GM23338 (cell line): ENCODE measurements around the gene FAM217B. TPM values are rescaled to one million over a fixed set of nuclear protein-coding genes. Genes with fewer than 3 reads are reported as not detected.

Experiments used
- ATAC-seq: fragments of 200-7000 bp; cut with Tn5 transposase; 3 replicates; pipeline ENCODE4 v1.9.1; 2020
- DNase-seq: peaks from one replicate; pipeline ENCODE4 v3.0.0-alpha.2; 2015; ENCODE audit warnings: low spot score
- H2AFZ ChIP-seq: fragments of 200-600 bp; sonication (generic); 2 replicates; pipeline ENCODE4 v1.8.0; 2016; ENCODE audit warnings: antibody characterized with exemption, mild to moderate bottlenecking, moderate library complexity
- H3F3A ChIP-seq: fragments of 200-600 bp; sonication (generic); replicated peaks from 2 replicates; pipeline ENCODE4 v1.8.0; 2017; ENCODE audit warnings: antibody characterized with exemption, mixed run types, low read depth
- H3K27ac ChIP-seq: fragments of 200-600 bp; sonication (generic); 2 replicates; pipeline ENCODE4 v1.6.1; 2016; ENCODE audit warnings: low read depth
- H3K27me3 ChIP-seq: fragments of 200-600 bp; sonication (generic); 2 replicates; pipeline ENCODE4 v1.8.0; 2016; ENCODE audit warnings: mild to moderate bottlenecking, mixed run types, moderate library complexity; ENCODE audit not compliant: insufficient read depth
- H3K36me3 ChIP-seq: fragments of 200-600 bp; sonication (generic); 2 replicates; pipeline ENCODE4 v1.8.0; 2016; ENCODE audit warnings: mild to moderate bottlenecking; ENCODE audit not compliant: insufficient read depth
- H3K4me1 ChIP-seq: fragments of 200-600 bp; sonication (generic); 2 replicates; pipeline ENCODE4 v1.8.0; 2016; ENCODE audit warnings: mild to moderate bottlenecking, moderate library complexity; ENCODE audit not compliant: insufficient read depth
- H3K4me2 ChIP-seq: fragments of 200-600 bp; sonication (generic); 2 replicates; pipeline ENCODE4 v1.7.1; 2017; ENCODE audit warnings: mixed run types
- H3K4me3 ChIP-seq: fragments of 200-600 bp; sonication (generic); 2 replicates; pipeline ENCODE4 v1.6.1; 2016; ENCODE audit warnings: mixed run types
- H3K79me2 ChIP-seq: fragments of 200-600 bp; sonication (generic); replicated peaks from 2 replicates; pipeline ENCODE4 v1.8.0; 2017; ENCODE audit warnings: mild to moderate bottlenecking; ENCODE audit not compliant: insufficient read depth
- H3K9me2 ChIP-seq: fragments of 200-600 bp; sonication (generic); 2 replicates; pipeline ENCODE4 v1.8.0; 2017; ENCODE audit not compliant: insufficient read depth
- H4K20me1 ChIP-seq: fragments of 200-600 bp; sonication (generic); replicated peaks from 2 replicates; pipeline ENCODE4 v1.8.0; 2017; ENCODE audit warnings: mild to moderate bottlenecking; ENCODE audit not compliant: insufficient read depth
- H3K27ac Mint-ChIP-seq: 2 replicates; pipeline ENCODE4 v1.8.0; 2020; ENCODE audit warnings: inconsistent platforms, mild to moderate bottlenecking, moderate library complexity, mixed read lengths
- H3K27me3 Mint-ChIP-seq: 3 replicates; pipeline ENCODE4 v1.8.0; 2022; ENCODE audit warnings: low read depth, mild to moderate bottlenecking, moderate library complexity, mixed read lengths, inconsistent platforms; ENCODE audit not compliant: insufficient read depth, poor library complexity
- H3K36me3 Mint-ChIP-seq: 3 replicates; pipeline ENCODE4 v1.8.0; 2021; ENCODE audit warnings: low read depth, mild to moderate bottlenecking, inconsistent platforms, moderate library complexity, mixed read lengths
- H3K4me1 Mint-ChIP-seq: 3 replicates; pipeline ENCODE4 v1.8.0; 2020; ENCODE audit warnings: mild to moderate bottlenecking, inconsistent platforms, mixed read lengths
- H3K4me3 Mint-ChIP-seq: 3 replicates; pipeline ENCODE4 v1.8.0; 2021; ENCODE audit warnings: moderate library complexity, mild to moderate bottlenecking, inconsistent platforms, mixed read lengths
- H3K9me3 Mint-ChIP-seq: 3 replicates; pipeline ENCODE4 v1.8.0; 2020; ENCODE audit warnings: moderate library complexity, mild to moderate bottlenecking, inconsistent platforms, mixed read lengths
- ETS1 ChIP-seq: IDR thresholded peaks from 2 replicates; pipeline ENCODE4 v1.6.1; 2016; ENCODE audit warnings: antibody characterized with exemption
- EZH2 ChIP-seq: fragments of 200-600 bp; sonication (generic); IDR thresholded peaks from one replicate; pipeline ENCODE4 v1.8.0; 2017; ENCODE audit warnings: antibody characterized with exemption, mild to moderate bottlenecking, low read depth; ENCODE audit not compliant: unreplicated experiment
- EZH2phosphoT487 ChIP-seq: fragments of 200-600 bp; sonication (generic); IDR thresholded peaks from one replicate; pipeline ENCODE4 v1.8.1; 2018; ENCODE audit warnings: antibody characterized with exemption; ENCODE audit not compliant: unreplicated experiment
- JUNB ChIP-seq: IDR thresholded peaks from one replicate; pipeline ENCODE4 v1.6.1; 2016; ENCODE audit warnings: antibody characterized with exemption; ENCODE audit not compliant: unreplicated experiment
- POLR2AphosphoS5 ChIP-seq: IDR thresholded peaks from 2 replicates; pipeline ENCODE4 v1.6.1; 2016; ENCODE audit warnings: antibody characterized with exemption, low read depth
- STAT1 ChIP-seq: IDR thresholded peaks from one replicate; pipeline ENCODE4 v1.6.1; 2016; ENCODE audit warnings: antibody characterized with exemption; ENCODE audit not compliant: unreplicated experiment
- ZNF114 ChIP-seq: fragments of 250-450 bp; sonication (Bioruptor Pico); IDR thresholded peaks from 2 replicates; pipeline ENCODE4 v1.5.0; 2020; ENCODE audit warnings: mild to moderate bottlenecking, moderate library complexity
- ZNF331 ChIP-seq: fragments of 250-450 bp; sonication (Bioruptor Pico); IDR thresholded peaks from 2 replicates; pipeline ENCODE4 v1.5.0; 2020; ENCODE audit warnings: low read depth, mild to moderate bottlenecking, moderate library complexity
- polyA plus RNA-seq: library from polyadenylated mRNA; unstranded; fragments of >200 nt; fragmentation: Nextera tagmentation; extraction: Ambion mirVana; gene quantifications from 2 replicates; pipeline ENCODE4 v1.2.1, GENCODE V29; 2016
- total RNA-seq: library from RNA; depleted of rRNA; stranded (reverse); fragments of >200 nt; shearing (Covaris generic); gene quantifications from 2 replicates; pipeline ENCODE4 v1.2.3, GENCODE V29; 2014
- TF ChIP-seq, protein P1 (sequence below), 2 experiments: fragments of 200-600 bp in 1 of 2; sonication (generic) in 1 of 2; conservative IDR thresholded peaks; 2 replicates each; pipeline versions ENCODE4 v1.5.1 to v1.6.1; 2016 to 2017; ENCODE audit warnings: antibody characterized with exemption in 2 of 2, low read depth in 2 of 2, mild to moderate bottlenecking in 2 of 2, moderate library complexity in 1 of 2
- TF ChIP-seq, protein P2 (sequence below): fragments of 250-450 bp; sonication (Bioruptor Pico); IDR thresholded peaks from 2 replicates; pipeline ENCODE4 v1.5.0; 2020; ENCODE audit warnings: mild to moderate bottlenecking, moderate library complexity

Gene FAM217B
- total and polyA plus RNA-seq, 2 experiments from 2014 or later = 13.2 to 25.9 TPM

DNA sequence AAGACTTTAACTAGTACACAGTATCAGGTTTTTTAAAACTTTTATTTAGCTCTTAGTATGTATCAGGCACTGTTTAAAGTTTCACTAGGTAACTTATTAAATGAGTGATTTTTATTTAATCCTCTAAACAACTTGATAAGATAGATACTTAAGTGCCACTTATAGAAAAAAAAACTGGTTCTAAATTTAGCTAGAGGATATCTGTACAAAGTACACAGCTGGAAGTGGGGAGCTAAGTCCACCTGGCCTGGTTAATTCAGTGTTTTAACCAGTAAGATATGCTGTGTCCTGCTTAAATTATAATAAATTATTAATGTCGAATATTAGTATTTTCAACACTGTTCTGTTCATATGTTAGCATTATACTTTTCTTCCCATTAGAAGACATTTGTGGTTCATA lies 44.3 kb upstream of the FAM217B start:
- H3F3A ChIP-seq = no peaks in the 10 kb centered on the region
- no peak overlapping the region for H3K4me2 ChIP-seq
- H4K20me1 ChIP-seq = no peaks in the 10 kb centered on the region
- H3K9me2 ChIP-seq = no peaks in the 10 kb centered on the region
- no peak overlapping the region for H2AFZ ChIP-seq
- no peak overlapping the region for H3K4me3 ChIP-seq
- H3K36me3 ChIP-seq = no peaks in the 10 kb centered on the region
- DNase-seq (no peak), ATAC-seq (no peak)
- Mint-ChIP-seq H3K4me1 (no peaks in the 10 kb centered on the region), H3K36me3 (no peaks in the 10 kb centered on the region), H3K9me3 (no peaks in the 10 kb centered on the region), H3K4me3 (no peak overlapping the region), H3K27ac (no peak overlapping the region), H3K27me3 (peaks cover 4% of the 10 kb centered on the region)
- no peak overlapping the region for H3K27ac ChIP-seq
- TF ChIP-seq JUNB (no peak), POLR2AphosphoS5 (no peak), ETS1 (no peak), ZNF114 (CRISPR knock-in tag) (no peak), EZH2phosphoT487 (no peak), ZNF331 (CRISPR knock-in tag) (no peak), STAT1 (no peak), EZH2 (no peak)
- TF ChIP-seq, protein P1, sequence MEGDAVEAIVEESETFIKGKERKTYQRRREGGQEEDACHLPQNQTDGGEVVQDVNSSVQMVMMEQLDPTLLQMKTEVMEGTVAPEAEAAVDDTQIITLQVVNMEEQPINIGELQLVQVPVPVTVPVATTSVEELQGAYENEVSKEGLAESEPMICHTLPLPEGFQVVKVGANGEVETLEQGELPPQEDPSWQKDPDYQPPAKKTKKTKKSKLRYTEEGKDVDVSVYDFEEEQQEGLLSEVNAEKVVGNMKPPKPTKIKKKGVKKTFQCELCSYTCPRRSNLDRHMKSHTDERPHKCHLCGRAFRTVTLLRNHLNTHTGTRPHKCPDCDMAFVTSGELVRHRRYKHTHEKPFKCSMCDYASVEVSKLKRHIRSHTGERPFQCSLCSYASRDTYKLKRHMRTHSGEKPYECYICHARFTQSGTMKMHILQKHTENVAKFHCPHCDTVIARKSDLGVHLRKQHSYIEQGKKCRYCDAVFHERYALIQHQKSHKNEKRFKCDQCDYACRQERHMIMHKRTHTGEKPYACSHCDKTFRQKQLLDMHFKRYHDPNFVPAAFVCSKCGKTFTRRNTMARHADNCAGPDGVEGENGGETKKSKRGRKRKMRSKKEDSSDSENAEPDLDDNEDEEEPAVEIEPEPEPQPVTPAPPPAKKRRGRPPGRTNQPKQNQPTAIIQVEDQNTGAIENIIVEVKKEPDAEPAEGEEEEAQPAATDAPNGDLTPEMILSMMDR (conservative IDR thresholded peaks at IDR 0.05; ENCODE audit: low read depth in 2 of 2) = no peak
- TF ChIP-seq, protein P2, sequence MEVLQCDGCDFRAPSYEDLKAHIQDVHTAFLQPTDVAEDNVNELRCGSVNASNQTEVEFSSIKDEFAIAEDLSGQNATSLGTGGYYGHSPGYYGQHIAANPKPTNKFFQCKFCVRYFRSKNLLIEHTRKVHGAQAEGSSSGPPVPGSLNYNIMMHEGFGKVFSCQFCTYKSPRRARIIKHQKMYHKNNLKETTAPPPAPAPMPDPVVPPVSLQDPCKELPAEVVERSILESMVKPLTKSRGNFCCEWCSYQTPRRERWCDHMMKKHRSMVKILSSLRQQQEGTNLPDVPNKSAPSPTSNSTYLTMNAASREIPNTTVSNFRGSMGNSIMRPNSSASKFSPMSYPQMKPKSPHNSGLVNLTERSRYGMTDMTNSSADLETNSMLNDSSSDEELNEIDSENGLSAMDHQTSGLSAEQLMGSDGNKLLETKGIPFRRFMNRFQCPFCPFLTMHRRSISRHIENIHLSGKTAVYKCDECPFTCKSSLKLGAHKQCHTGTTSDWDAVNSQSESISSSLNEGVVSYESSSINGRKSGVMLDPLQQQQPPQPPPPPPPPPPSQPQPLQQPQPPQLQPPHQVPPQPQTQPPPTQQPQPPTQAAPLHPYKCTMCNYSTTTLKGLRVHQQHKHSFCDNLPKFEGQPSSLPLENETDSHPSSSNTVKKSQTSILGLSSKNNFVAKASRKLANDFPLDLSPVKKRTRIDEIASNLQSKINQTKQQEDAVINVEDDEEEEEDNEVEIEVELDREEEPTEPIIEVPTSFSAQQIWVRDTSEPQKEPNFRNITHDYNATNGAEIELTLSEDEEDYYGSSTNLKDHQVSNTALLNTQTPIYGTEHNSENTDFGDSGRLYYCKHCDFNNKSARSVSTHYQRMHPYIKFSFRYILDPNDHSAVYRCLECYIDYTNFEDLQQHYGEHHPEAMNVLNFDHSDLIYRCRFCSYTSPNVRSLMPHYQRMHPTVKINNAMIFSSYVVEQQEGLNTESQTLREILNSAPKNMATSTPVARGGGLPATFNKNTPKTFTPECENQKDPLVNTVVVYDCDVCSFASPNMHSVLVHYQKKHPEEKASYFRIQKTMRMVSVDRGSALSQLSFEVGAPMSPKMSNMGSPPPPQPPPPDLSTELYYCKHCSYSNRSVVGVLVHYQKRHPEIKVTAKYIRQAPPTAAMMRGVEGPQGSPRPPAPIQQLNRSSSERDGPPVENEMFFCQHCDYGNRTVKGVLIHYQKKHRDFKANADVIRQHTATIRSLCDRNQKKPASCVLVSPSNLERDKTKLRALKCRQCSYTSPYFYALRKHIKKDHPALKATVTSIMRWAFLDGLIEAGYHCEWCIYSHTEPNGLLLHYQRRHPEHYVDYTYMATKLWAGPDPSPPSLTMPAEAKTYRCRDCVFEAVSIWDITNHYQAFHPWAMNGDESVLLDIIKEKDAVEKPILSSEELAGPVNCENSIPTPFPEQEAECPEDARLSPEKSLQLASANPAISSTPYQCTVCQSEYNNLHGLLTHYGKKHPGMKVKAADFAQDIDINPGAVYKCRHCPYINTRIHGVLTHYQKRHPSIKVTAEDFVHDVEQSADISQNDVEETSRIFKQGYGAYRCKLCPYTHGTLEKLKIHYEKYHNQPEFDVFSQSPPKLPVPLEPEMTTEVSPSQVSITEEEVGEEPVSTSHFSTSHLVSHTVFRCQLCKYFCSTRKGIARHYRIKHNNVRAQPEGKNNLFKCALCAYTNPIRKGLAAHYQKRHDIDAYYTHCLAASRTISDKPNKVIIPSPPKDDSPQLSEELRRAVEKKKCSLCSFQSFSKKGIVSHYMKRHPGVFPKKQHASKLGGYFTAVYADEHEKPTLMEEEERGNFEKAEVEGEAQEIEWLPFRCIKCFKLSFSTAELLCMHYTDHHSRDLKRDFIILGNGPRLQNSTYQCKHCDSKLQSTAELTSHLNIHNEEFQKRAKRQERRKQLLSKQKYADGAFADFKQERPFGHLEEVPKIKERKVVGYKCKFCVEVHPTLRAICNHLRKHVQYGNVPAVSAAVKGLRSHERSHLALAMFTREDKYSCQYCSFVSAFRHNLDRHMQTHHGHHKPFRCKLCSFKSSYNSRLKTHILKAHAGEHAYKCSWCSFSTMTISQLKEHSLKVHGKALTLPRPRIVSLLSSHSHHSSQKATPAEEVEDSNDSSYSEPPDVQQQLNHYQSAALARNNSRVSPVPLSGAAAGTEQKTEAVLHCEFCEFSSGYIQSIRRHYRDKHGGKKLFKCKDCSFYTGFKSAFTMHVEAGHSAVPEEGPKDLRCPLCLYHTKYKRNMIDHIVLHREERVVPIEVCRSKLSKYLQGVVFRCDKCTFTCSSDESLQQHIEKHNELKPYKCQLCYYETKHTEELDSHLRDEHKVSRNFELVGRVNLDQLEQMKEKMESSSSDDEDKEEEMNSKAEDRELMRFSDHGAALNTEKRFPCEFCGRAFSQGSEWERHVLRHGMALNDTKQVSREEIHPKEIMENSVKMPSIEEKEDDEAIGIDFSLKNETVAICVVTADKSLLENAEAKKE (CRISPR knock-in tag) = no peak
- peaks cover 12% of the 10 kb centered on the region; the same call in 1 of the 2 replicates for H3K27me3 ChIP-seq
- H3K4me1 ChIP-seq = no peaks in the 10 kb centered on the region
- no peaks in the 10 kb centered on the region for H3K79me2 ChIP-seq
